HEK293T (cell line): Measurements from ENCODE around the gene DNAH3.

Experiments
- ELF4 ChIP-seq: fragments of 450-650 bp; IDR thresholded peaks from 2 replicates; pipeline ENCODE4 v1.6.1; 2017; ENCODE audit warnings: antibody characterized with exemption
- HDGF ChIP-seq: fragments of 450-650 bp; IDR thresholded peaks from 2 replicates; pipeline ENCODE4 v1.6.1; 2017; ENCODE audit warnings: antibody characterized with exemption, borderline replicate concordance
- SP1 ChIP-seq: fragments of 450-650 bp; IDR thresholded peaks from 2 replicates; pipeline ENCODE4 v1.6.1; 2017
- SUZ12 ChIP-seq: fragments of 450-650 bp; IDR thresholded peaks from 2 replicates; pipeline ENCODE4 v1.6.1; 2016; ENCODE audit warnings: mild to moderate bottlenecking
- TARDBP ChIP-seq: fragments of 450-650 bp; IDR thresholded peaks from 2 replicates; pipeline ENCODE4 v1.6.1; 2016
- ZNF384 ChIP-seq: fragments of 450-650 bp; IDR thresholded peaks from 2 replicates; pipeline ENCODE4 v1.6.1; 2016

DNA sequence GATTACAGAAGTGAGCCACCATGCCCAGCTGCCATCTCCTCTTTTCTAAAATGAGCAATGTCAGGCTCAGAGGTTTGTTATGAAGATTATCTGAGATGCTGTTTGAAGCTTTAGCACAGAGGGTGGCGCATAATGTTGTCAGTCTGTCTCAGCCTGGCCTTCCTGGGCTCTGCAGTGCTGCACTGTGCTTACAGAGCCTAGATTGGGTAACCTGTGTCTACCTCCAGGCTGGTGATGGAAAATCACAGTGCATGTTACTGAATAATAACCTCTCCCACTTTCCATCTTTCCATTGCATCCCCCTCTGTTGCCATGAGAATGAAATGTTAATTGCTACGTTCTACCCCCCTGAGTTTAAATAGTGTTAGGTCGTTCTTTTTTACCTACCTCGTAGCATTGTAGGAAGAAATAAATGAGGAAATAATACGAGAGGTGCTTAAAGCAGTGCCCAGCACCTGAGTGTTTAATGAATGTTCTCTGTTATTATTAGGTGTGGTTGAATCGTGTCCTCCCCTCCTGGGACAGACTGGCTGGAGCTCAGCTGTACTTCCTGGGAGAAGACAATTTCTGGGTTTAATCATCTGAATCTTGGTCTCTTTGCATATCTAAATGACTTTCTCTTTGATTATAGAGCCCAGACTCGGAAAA, 14.0 kb upstream of the DNAH3 start:
- TF ChIP-seq ZNF384 (no peak), HDGF (no peak), SP1 (no peak), SUZ12 (no peak), ELF4 (no peak), TARDBP (no peak)
